GM19193 (cell line): ENCODE measurements around the gene SLX4IP.

Experiments
- POLR2A ChIP-seq: IDR thresholded peaks from 4 replicates; pipeline ENCODE4 v1.6.1; 2011; ENCODE audit not compliant: insufficient read depth, insufficient read length; ENCODE audit errors: extremely low read depth

SLX4IP gene

GRCh38 chr20:10496465-10496864, 61.4 kb downstream of the SLX4IP start:
- no peak for TF ChIP-seq POLR2A

GRCh38 chr20:10497283-10497682, 62.2 kb downstream of the SLX4IP start:
- no peak for TF ChIP-seq POLR2A

- no peak for TF ChIP-seq POLR2A
These were observed 62.7 kb downstream of the SLX4IP start for GRCh38 chr20:10497791-10498190.

- TF ChIP-seq POLR2A: no peak
These were observed 63.1 kb downstream of the SLX4IP start for GRCh38 chr20:10498200-10498599.

- no peak for TF ChIP-seq POLR2A
These were observed 66.3 kb downstream of the SLX4IP start for GRCh38 chr20:10501402-10501801.

- TF ChIP-seq POLR2A: no peak
These were observed 67.0 kb downstream of the SLX4IP start for GRCh38 chr20:10502098-10502526.

- no peak for TF ChIP-seq POLR2A
These were observed 69.5 kb downstream of the SLX4IP start for GRCh38 chr20:10504608-10504993.

GRCh38 chr20:10504994-10505730, 70.1 kb downstream of the SLX4IP start:
- TF ChIP-seq POLR2A: no peak

GRCh38 chr20:10505827-10506226, 70.7 kb downstream of the SLX4IP start:
- TF ChIP-seq POLR2A: no peak

GRCh38 chr20:10507052-10507451, 71.9 kb downstream of the SLX4IP start:
- no peak for TF ChIP-seq POLR2A

GRCh38 chr20:10508060-10508459, 73.0 kb downstream of the SLX4IP start:
- no peak for TF ChIP-seq POLR2A

GRCh38 chr20:10508468-10509251, 73.6 kb downstream of the SLX4IP start:
- TF ChIP-seq POLR2A: no peak

- TF ChIP-seq POLR2A: no peak
These were observed 74.3 kb downstream of the SLX4IP start for GRCh38 chr20:10509376-10509775.

- no peak for TF ChIP-seq POLR2A
These were observed 75.1 kb downstream of the SLX4IP start for GRCh38 chr20:10510216-10510615.

- no peak for TF ChIP-seq POLR2A
These were observed 76.0 kb downstream of the SLX4IP start for GRCh38 chr20:10511170-10511508.
